ENCODE data around the gene MPST.
A peak's percentile ranks its signal among the peaks of the same experiment; 100 is the strongest.

The MPST gene

DNA sequence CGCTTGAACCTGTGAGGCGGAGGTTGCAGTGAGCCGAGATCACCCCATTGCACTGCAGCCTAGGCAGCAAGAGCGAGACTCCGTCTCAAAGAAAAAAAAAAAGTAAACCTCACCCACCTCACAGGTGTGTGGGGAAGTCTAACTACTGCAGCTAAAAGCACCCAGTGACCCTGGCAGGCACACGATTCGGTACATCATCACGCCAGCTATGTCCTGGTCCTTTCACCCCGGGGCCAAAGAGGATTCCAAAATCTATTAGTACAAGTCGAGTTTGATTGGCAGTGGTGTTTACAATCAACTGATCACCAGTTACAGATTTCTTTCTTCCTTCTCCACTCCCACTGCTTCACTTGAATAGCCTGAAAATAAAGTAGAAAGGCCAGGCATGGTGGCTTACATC, 6.6 kb upstream of the MPST start:
- TF ChIP-seq CTCF (conservative IDR thresholded peaks at IDR 0.05) (no peak), ZFX (IDR thresholded peaks at IDR 0.05) (no peak)
- H3K27ac ChIP-seq, result no peak overlapping the region

DNA sequence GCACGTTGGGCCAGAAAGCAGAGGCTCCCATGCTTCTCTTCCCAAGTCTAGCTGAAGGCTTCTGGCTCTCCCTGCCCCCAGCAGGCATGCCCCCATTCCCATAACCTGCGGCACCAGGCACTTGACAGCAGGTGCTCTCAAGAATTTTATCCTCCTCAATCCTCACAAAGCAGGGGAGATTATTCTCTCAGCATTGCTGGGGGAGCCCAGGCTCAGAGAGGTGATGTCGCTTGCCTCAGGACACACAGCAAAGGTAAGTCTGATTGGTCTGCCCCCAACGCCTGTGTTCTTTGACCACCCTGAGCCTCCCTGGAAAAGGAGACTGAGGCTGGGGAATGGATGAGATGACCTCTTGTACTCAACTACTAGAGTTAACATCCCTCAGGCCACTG, 5.1 kb upstream of the MPST start:
- TF ChIP-seq CTCF (conservative IDR thresholded peaks at IDR 0.05) (no peak), ZFX (IDR thresholded peaks at IDR 0.05) (no peak)
- H3K27ac ChIP-seq, result no peak overlapping the region

DNA sequence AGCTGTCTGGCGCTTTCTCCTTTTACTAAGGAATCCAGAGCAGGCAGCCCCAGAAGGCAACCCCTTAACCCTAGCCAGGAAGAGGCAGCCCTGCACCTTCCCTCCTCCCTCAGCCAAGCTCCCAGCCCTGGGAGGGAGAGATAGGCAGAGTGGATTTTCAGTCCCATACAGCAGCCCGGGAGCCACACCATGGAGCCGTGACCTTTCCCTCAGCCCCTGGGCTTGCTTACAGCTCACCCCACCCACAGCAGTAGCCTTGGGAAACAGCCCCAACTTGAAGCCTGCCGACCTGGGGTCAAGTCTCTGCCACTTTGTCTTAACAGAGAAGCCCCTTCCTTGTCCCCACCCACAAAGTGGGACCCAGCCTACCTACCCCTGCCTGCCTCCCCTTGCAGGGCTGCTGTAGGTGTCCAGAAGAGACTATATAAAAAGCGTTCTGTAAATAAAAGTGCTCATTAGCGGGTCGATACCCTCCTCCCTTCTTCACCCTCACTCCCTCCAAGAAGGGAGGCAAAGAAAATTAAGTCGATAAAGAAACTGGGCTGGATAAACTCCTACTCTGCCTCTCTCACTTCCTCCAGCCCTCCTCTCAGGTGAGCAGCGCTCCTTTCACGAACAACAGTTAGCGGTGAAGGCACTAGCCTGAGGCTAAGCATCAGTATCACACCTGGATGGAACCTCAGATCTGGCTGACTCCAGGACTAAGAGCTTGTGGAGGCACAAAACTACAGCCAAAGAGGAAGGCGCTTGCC, 4.5 kb upstream of the MPST start:
- TF ChIP-seq CTCF (conservative IDR thresholded peaks at IDR 0.05), result no peak
- TF ChIP-seq ZFX (IDR thresholded peaks at IDR 0.05), result no peak
- H3K27ac ChIP-seq, result no peak overlapping the region

DNA sequence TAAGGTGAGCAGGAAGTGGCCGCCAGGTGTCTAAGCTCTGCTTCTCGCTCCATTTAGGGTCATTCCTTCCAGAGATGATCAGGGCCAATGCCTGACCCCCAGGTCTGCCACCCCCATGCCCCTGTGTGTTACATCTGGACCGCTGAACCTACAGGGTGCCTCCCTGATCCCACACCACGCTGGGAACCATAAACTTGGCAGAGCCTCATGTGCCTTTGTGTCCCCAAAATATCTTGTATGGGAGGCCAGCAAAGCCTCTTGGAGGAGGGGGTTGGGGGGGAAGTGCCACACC, 4.0 kb upstream of the MPST start:
- no peak overlapping the region for H3K27ac ChIP-seq
- no peak for TF ChIP-seq CTCF (conservative IDR thresholded peaks at IDR 0.05)
- no peak for TF ChIP-seq ZFX (IDR thresholded peaks at IDR 0.05)

DNA sequence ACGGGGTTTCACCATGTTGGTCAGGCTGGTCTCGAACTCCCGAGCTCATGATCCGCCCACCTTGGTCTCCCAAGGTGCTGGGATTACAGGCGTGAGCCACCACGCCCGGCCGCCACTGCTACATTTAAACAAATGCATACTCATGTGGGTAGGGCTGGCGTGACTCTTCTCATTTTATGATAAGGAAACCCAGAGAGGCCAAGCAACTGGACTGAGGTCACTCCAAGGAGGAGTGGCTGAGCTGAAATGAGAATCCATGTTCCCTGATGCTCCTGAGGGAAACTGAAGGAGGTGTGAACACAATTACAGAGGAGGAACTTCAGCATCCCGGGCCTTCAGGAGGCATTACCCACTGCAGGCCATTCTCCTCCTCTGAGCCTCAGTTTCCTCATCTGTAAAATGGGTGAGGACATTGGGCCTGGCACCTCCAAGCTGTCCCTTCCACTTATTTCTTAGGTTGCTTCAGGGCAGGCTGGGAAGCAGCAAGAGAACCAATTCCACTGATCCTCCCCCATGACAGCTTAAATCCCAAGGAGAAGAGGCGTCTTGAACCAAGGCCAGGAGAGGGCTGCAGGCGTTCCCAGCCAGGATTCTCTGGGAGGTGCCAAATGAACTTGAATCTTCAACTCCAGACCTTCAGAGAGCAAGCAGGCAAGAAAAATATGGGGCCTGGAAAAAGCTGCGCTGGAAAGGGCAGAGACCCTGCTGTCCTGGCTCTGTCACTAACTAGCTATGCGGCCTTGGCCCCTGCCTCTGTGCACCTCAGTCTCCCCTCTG, 3.2 kb upstream of the MPST start:
- TF ChIP-seq CTCF (conservative IDR thresholded peaks at IDR 0.05) (no peak), ZFX (IDR thresholded peaks at IDR 0.05) (no peak)
- H3K27ac ChIP-seq, result no peak overlapping the region

DNA sequence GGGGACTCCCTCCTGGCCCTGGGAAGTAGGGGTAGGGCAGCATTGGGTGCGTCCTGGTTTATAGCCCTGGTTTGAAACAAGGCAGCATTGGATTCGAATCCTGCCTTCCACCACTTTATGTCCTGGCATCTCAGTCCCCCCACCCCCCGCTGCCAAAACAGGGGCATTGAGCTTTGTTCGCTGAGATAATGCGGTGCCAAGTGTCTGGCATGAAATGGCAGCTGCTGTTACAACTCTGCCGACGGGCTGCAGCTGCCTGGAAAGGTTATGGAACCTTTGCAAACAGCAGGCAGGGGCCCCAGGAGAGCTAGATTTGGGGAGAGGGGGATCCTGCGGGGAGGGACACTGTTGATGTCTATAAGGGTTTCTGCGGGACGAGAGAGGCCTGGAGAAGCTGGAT, 2.2 kb upstream of the MPST start:
- TF ChIP-seq ZFX (IDR thresholded peaks at IDR 0.05) (no peak), CTCF (conservative IDR thresholded peaks at IDR 0.05) (no peak)
- no peak overlapping the region for H3K27ac ChIP-seq

GRCh38 chr22:37018086-37018814, 1.3 kb upstream of the MPST start:
- H3K27ac ChIP-seq, result peak overlapping the region; percentile 91
- no peak for TF ChIP-seq CTCF (conservative IDR thresholded peaks at IDR 0.05)
- no peak for TF ChIP-seq ZFX (IDR thresholded peaks at IDR 0.05)
